GM20000 (cell line): ENCODE measurements around the gene FBLN1.

Experiments
- DNase-seq: peaks from one replicate; pipeline ENCODE4 v3.0.0; 2012; ENCODE audit warnings: low spot score
- TF ChIP-seq, protein P1 (sequence below): IDR thresholded peaks from 2 replicates; pipeline ENCODE4 v1.5.1; 2012; ENCODE audit warnings: mild to moderate bottlenecking, control low read depth; ENCODE audit errors: extremely low read depth, missing control alignments

Gene FBLN1

DNA sequence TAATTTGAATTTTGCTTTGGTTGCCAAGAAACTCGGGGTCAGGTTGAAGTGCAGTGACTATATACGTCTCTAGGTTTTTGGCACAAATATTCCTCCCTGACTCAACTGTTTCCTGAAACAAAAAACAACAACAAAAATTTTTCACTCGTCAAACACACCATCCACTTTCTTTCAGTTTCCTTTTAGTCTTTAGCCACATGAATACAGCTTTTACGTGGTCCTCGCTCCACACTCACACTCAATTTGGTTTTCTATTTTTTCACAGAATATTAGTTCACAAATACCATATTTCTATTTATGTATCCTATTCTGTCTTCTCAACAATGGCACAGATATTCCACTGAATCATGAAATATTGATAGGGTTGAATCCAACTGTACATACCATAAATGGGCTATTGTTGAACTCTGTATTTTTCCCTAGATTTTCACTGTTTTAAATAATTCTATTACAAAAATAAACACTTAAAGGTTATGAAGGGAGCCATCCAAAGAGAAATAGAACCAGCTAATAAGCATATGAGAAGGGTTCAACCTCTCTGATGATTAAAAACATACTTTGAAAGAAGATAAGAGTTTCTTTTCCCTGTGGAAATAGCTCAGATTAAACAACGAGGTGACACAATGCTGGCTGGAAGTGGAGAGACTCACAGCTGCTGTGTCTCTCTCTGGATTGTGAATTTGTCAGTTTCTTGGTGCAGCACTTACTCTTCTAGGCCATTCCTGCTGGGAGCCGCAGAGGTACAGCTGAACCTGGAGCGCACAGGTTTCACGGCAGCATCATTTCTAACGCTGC is 5.1 kb upstream of the FBLN1 start:
- DNase-seq: no peak
- TF ChIP-seq, protein P1, sequence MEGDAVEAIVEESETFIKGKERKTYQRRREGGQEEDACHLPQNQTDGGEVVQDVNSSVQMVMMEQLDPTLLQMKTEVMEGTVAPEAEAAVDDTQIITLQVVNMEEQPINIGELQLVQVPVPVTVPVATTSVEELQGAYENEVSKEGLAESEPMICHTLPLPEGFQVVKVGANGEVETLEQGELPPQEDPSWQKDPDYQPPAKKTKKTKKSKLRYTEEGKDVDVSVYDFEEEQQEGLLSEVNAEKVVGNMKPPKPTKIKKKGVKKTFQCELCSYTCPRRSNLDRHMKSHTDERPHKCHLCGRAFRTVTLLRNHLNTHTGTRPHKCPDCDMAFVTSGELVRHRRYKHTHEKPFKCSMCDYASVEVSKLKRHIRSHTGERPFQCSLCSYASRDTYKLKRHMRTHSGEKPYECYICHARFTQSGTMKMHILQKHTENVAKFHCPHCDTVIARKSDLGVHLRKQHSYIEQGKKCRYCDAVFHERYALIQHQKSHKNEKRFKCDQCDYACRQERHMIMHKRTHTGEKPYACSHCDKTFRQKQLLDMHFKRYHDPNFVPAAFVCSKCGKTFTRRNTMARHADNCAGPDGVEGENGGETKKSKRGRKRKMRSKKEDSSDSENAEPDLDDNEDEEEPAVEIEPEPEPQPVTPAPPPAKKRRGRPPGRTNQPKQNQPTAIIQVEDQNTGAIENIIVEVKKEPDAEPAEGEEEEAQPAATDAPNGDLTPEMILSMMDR: no peak

DNA sequence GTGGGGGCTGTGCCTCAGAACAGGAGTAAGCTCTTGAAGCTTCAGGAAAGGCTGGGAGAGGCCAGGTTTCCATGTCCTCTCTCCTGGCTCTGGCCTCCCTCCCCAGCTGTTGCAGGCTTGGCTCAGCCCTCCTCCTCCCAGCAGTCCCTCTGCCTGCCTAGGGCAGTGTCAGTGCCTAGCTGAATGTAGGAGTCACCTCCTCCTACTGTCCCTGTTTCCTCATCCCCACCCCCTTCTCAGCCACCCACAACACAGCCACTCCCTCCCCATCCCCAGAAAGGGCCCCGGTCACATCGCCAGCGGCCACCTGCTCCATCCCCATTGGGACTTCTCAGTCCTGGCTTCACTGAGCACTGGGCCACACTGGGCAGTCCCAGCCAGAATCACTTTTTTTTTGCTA is 2.9 kb upstream of the FBLN1 start:
- DNase-seq: no peak
- TF ChIP-seq, protein P1: no peak

DNA sequence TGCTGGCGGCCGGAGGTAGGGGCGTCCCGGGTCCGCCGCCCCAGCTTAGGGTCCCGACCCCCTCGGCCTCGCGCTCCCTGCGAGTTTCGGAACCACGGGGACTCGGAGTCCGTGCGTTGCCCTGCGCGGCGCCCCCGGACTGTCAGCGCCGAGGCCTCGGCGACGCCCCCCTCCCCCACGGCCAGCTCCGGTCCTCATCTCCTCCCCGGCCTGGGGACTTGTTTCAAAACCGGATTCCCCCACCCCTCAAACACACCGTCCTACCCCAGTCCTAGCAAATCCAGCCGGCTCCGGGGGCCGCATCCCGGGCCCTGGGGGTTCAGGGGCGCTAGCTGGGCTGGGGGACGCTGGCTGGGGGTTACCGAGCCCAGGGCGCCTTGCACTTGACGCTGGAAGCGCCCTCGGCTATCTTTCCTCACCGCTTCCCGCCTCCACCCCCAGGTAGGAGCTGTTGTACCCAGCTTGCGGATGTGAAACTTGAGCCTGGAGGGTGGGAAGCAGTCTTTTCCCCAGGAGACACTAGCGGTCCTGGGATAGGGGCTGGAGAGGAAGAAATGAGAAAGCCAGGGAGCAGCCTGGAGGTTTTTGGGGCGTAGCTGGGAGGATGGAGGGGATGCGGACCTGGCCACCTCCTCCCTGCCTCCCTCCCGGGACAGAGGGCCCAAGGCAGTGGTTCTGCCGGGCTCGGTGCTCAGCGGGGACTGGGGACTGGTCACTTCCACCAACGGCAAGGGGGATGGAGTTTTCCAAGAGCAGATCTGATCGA is 550 bp downstream of the FBLN1 start:
- TF ChIP-seq, protein P1: no peak
- DNase-seq: no peak

DNA sequence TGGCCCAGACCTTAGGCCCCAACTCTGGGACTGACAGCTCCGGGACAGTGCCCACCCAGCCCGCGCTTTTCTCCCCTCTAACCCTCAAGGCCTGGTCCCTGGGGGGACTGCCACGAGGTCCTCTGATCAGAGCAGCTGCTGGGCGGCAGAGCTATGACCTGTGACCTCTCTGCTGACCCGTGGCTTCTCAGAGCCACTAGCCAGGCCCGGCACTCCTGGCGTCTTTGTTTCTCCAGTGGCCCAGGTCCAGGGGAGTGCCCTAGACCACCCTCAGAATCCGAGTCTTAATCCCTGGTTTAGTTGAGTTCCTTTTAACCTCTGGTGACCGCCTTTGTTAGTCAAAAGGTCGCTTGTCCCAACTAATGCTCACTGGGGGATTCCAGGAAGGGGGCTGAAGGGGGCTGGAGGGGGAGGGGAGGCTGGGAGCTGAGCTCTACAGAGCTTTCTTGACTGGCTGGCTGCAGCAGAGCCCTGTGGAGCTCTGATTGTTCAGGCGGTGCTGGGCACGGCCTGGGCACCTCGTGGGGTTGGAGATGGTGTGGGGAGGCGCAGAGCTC is 1.2 kb downstream of the FBLN1 start:
- DNase-seq: no peak
- TF ChIP-seq, protein P1: no peak

DNA sequence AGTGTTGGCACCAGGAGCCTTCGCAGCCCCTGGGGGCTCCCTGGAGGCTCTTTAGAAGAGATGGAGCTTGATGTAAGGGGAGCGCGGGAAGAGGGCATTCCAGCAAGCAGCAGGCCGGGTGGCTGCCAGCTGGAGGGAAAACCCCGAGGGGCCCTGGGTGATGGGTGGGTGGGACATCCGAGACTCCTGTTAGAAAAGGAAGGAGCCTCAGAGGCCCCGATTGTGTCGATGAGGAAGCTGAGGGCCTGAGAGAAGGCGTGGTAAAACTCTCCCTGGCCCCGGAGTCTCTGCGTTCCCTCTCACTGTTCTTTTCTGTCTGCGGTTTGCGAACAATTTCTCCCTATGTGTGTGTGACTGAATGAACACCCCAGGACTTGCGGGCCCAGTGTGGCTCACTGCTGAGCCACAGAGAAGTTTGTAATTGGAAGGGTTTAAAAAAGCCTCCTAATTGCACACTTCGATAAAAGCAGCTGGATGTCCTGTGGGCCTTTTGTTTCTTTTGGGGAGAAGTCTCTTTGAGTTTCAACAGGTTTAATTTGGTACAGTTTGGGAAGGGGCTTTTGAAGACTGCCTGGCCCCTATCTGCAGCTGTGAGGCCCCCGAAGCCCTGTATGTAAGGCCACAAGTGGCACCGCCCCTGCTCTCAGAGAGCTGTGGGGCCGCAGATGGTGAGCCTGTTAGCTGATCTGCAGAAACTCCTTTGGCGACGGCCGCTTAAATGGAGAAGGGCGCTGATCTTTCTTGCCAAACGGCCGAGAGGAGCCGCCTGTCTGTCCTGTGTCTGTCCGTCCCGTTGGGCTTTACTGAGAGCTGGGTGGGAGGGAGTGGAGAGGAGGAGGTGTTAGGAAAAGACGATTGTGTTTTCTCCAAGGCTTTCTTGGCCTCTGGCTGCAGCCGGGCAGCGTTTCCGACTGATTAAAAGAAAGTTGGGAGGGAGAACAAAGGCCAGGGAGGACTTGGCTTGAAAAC is 2.0 kb downstream of the FBLN1 start:
- TF ChIP-seq, protein P1: no peak

DNA sequence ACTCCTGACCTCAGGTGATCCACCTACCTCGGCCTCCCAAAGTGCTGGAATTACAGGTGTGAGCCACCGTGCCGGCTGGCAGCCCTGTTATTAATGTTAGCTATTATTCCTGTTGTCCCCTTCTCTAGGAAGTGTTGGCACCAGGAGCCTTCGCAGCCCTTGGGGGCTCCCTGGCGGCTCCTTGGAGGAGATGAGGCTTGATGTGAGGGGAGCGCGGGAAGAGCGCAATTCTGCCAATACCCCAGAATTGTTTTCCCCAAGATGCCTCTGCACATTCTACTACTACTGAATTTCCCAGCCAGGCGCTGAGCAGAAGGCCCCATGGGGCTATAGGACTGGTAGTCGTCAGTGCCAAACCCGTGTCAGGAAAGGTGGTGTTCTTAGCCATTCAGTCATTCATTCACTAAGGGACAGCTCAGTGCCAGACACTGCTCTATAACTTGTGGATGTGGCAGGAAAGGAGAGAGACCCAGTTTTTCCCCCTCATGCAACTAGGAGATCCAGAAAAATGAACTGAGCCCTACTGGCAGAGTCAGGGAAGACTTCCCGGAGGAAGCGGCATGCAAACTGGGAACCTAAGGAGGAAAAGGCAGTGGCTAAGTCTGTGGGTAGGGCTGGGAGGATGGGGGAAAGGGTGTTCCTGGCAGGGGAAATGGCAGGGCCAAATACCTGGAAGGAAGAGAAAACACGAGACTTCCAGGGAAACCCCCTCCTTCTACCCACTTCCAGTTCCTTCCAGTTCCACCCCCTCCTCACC is 3.5 kb downstream of the FBLN1 start:
- TF ChIP-seq, protein P1: no peak
- DNase-seq: no peak

More for the DNA sequence above, 2.0 kb downstream of the FBLN1 start:
- no peak for DNase-seq
